ENCODE results near the gene CLCF1.

DNA sequence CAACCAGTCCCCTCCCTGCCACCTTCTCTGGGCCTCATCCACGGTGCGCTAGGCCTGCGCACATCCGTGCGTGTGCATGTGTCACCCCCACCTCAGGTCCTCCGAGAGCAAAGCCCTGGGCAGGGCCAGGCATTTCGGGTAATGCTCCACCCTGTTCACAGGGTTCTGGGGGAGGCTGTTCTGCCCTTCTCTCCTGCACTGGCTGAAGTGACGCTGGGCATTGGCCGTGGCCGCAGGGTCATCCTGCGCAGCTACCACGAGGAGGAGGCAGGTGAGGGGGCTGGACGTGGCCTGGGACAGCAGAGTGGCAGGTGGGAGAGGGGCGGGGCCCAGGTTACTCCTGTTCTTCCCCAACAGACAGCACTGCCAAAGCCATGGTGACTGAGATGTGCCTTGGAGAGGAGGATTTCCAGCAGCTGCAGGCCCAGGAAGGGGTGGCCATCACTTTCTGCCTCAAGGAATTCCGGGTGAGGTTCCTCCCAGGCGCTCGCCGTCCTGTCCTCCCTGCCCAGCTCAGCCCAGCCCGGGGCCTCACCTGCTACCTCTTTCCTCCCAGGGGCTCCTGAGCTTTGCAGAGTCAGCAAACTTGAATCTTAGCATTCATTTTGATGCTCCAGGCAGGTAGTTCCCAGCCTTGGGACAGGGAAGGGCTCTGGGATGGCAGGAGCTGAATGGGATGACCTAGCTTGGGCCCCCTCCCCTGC is 22.3 kb upstream of the CLCF1 start:
- TF ChIP-seq, protein P1, sequence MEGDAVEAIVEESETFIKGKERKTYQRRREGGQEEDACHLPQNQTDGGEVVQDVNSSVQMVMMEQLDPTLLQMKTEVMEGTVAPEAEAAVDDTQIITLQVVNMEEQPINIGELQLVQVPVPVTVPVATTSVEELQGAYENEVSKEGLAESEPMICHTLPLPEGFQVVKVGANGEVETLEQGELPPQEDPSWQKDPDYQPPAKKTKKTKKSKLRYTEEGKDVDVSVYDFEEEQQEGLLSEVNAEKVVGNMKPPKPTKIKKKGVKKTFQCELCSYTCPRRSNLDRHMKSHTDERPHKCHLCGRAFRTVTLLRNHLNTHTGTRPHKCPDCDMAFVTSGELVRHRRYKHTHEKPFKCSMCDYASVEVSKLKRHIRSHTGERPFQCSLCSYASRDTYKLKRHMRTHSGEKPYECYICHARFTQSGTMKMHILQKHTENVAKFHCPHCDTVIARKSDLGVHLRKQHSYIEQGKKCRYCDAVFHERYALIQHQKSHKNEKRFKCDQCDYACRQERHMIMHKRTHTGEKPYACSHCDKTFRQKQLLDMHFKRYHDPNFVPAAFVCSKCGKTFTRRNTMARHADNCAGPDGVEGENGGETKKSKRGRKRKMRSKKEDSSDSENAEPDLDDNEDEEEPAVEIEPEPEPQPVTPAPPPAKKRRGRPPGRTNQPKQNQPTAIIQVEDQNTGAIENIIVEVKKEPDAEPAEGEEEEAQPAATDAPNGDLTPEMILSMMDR (IDR thresholded peaks at IDR 0.05): no peak
- no peak for TF ChIP-seq POLR2A (IDR thresholded peaks at IDR 0.05)

Measured in lower leg skin (tissue), 3 donors.